ENCODE data around the gene TXNDC8. TPM values are rescaled to one million over a fixed set of nuclear protein-coding genes. Genes with fewer than 3 reads are reported as not detected.

Gene TXNDC8
- total RNA-seq, 4 donors from 2014 or later: not detected

DNA sequence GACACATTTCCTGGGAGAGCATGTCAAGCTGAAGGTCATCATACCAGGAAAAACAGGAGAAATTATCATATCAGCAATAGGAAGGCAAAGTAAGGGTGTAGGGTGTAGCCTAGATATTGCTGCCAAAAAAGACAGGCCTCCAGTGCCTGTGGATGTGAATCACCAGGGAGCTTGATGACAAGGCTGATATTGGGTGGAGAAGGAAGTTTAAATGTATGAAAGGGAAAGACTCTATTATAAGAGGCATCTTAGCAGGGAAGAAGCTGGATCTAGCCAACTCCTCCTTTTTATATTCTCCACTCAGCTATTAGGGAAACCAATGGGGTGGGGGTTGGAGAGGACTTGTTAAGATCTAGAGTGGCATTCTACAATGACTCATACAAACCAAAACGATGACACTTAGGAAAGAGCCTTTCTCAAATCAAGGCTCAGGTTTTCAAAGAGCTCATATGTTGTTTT, 13.4 kb upstream of the TXNDC8 start:
- DNase-seq (ENCODE audit: extremely low spot score): no peak

GRCh38 chr9:110346325-110346724, 8.7 kb upstream of the TXNDC8 start:
- no peak overlapping the region for H3K27ac ChIP-seq (replicated peaks in 1 of 4)
- H3K9me3 ChIP-seq: no peaks in the 10 kb centered on the region
- no peaks in the 10 kb centered on the region for H3K36me3 ChIP-seq
- no peak overlapping the region for H3K4me3 ChIP-seq
- WGBS: 66% methylated on average over 3 of the region's 3 CpGs
- TF ChIP-seq, protein P1, sequence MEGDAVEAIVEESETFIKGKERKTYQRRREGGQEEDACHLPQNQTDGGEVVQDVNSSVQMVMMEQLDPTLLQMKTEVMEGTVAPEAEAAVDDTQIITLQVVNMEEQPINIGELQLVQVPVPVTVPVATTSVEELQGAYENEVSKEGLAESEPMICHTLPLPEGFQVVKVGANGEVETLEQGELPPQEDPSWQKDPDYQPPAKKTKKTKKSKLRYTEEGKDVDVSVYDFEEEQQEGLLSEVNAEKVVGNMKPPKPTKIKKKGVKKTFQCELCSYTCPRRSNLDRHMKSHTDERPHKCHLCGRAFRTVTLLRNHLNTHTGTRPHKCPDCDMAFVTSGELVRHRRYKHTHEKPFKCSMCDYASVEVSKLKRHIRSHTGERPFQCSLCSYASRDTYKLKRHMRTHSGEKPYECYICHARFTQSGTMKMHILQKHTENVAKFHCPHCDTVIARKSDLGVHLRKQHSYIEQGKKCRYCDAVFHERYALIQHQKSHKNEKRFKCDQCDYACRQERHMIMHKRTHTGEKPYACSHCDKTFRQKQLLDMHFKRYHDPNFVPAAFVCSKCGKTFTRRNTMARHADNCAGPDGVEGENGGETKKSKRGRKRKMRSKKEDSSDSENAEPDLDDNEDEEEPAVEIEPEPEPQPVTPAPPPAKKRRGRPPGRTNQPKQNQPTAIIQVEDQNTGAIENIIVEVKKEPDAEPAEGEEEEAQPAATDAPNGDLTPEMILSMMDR (IDR thresholded peaks at IDR 0.05): no peak
- TF ChIP-seq POLR2AphosphoS5 (IDR thresholded peaks at IDR 0.05) (no peak), EP300 (IDR thresholded peaks at IDR 0.05) (no peak)
- peaks cover 0 to 6% (median 0%) of the 10 kb centered on the region in 4 donors for H3K4me1 ChIP-seq
- no peak for DNase-seq (ENCODE audit: extremely low spot score)
- intact Hi-C loops (cut with DNase I): no loop called here
- no peaks in the 10 kb centered on the region for H3K27me3 ChIP-seq

More for the DNA sequence above, 13.4 kb upstream of the TXNDC8 start:
- Histone ChIP-seq H3K4me1 (peaks cover 0 to 6% (median 0%) of the 10 kb centered on the region in 4 donors), H3K27ac (replicated peaks in 1 of 4) (no peak overlapping the region), H3K9me3 (no peaks in the 10 kb centered on the region), H3K36me3 (no peaks in the 10 kb centered on the region), H3K27me3 (no peaks in the 10 kb centered on the region), H3K4me3 (no peak overlapping the region)
- intact Hi-C loops (cut with DNase I): no loop called here
- TF ChIP-seq POLR2A (IDR thresholded peaks at IDR 0.05; ENCODE audit: low read depth) (no peak), POLR2AphosphoS5 (IDR thresholded peaks at IDR 0.05) (no peak)
- TF ChIP-seq, protein P1 (IDR thresholded peaks at IDR 0.05): no peak
- 33% methylated on average over 1 of the region's 1 CpG for WGBS

DNA sequence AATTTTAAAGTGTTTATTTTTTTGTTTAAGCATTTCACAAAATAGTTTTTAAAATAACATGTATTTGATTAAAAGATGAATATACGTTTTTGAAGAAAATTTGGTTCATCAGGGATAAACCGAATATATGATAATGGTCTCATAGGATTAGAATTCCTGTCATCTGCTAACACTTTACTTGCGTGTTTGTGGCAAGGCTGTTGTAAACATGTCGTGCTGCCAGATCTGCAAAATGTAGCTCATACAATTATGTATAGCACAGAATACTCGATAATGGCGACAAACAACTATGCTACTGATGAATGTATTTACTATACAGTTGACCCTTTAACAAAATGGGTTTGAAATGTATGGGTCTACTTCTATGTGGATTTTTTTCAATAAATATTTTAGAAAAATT, 7.2 kb upstream of the TXNDC8 start:
- H3K4me3 ChIP-seq: no peak overlapping the region

DNA sequence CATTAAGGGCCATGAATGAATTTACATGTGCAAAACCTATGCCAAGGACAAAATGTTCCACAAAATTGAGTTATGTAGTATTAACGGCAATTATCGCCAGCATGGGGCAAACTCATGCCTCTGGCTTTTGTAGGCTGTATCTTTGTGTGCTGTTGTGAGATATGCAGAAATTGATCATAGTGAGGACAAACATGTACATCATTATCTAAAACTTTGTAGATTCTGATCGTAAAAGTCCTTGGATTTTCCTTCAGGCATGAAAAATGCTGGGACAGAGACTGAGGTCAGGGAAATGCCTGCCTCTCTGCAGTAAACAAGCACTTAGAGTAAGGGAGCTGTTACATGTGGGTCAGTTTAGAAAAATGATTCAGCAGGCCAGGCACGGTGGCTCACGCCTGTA, 5.9 kb upstream of the TXNDC8 start:
- Histone ChIP-seq H3K27me3 (no peaks in the 10 kb centered on the region), H3K9me3 (no peaks in the 10 kb centered on the region), H3K27ac (replicated peaks in 1 of 4) (no peak overlapping the region), H3K4me3 (no peak overlapping the region), H3K4me1 (no peaks in the 10 kb centered on the region), H3K36me3 (no peaks in the 10 kb centered on the region)
- no peak for DNase-seq (ENCODE audit: extremely low spot score)
- 92% methylated on average over 5 of the region's 5 CpGs for WGBS
- intact Hi-C loops (cut with DNase I): no loop called here
- no peak for TF ChIP-seq POLR2A (IDR thresholded peaks at IDR 0.05; ENCODE audit: low read depth)
- TF ChIP-seq, protein P1 (IDR thresholded peaks at IDR 0.05): no peak
- no peak for TF ChIP-seq EP300 (IDR thresholded peaks at IDR 0.05)
- no peak for TF ChIP-seq POLR2AphosphoS5 (IDR thresholded peaks at IDR 0.05)

More for the DNA sequence above, 7.2 kb upstream of the TXNDC8 start:
- Histone ChIP-seq H3K4me1 (no peaks in the 10 kb centered on the region), H3K27ac (replicated peaks in 1 of 4) (no peak overlapping the region), H3K9me3 (no peaks in the 10 kb centered on the region), H3K36me3 (no peaks in the 10 kb centered on the region), H3K27me3 (no peaks in the 10 kb centered on the region)
- TF ChIP-seq, protein P1 (IDR thresholded peaks at IDR 0.05): no peak
- TF ChIP-seq POLR2A (IDR thresholded peaks at IDR 0.05; ENCODE audit: low read depth): no peak
- no peak for TF ChIP-seq POLR2AphosphoS5 (IDR thresholded peaks at IDR 0.05)
- TF ChIP-seq EP300 (IDR thresholded peaks at IDR 0.05): no peak
- intact Hi-C loops (cut with DNase I): no loop called here
- no peak for DNase-seq (ENCODE audit: extremely low spot score)
- WGBS: 84% methylated on average over 6 of the region's 6 CpGs

DNA sequence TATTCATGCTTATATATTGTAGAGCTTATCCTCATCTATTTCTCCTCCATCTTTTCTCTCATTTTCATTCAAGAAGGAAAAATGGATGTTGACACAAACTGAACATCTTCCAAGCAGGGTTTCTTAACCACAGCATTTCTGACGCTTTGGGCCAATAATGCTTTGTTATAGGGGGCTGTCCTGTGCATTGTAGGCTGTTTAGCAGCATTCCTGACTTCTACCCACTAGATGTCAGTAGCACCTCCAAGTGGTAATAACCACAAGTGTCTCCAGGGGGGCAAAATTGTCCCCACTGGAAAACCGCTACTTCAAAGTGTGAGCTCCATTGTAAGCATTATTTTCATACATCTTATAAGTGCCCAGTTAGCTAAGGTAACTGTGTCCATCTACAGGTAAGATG, 2.6 kb upstream of the TXNDC8 start:
- DNase-seq (ENCODE audit: extremely low spot score): no peak
- Histone ChIP-seq H3K27me3 (no peaks in the 10 kb centered on the region), H3K9me3 (no peaks in the 10 kb centered on the region), H3K4me1 (no peaks in the 10 kb centered on the region), H3K36me3 (no peaks in the 10 kb centered on the region), H3K4me3 (no peak overlapping the region), H3K27ac (replicated peaks in 1 of 4) (no peak overlapping the region)
- intact Hi-C loops (cut with DNase I): no loop called here
- WGBS: 80% methylated on average over 2 of the region's 2 CpGs
- TF ChIP-seq EP300 (IDR thresholded peaks at IDR 0.05) (no peak), POLR2AphosphoS5 (IDR thresholded peaks at IDR 0.05) (no peak), POLR2A (IDR thresholded peaks at IDR 0.05; ENCODE audit: low read depth) (no peak)
- TF ChIP-seq, protein P1 (IDR thresholded peaks at IDR 0.05): no peak

Measured in esophagus muscularis mucosa (tissue), 4 donors.